ENCODE results near the gene ECHDC3. TPM values are rescaled to one million over a fixed set of nuclear protein-coding genes. Genes with fewer than 3 reads are reported as not detected.

Gene ECHDC3
- total RNA-seq, 1 donor from 2014 or later: 12.5 TPM

- Mint-ChIP-seq H3K36me3 (ENCODE audit: low read depth) (peaks cover 8% of the 10 kb centered on the region), H3K4me3 (no peak overlapping the region), H3K9me3 (no peaks in the 10 kb centered on the region), H3K4me1 (no peaks in the 10 kb centered on the region), H3K27me3 (no peaks in the 10 kb centered on the region), H3K27ac (no peak overlapping the region)
- ChIA-PET POLR2A (no interaction called here), CTCF (no interaction called here)
- ATAC-seq (ENCODE audit: low read depth) (no peak), DNase-seq (no peak)
- no peak for TF ChIP-seq CTCF (IDR thresholded peaks at IDR 0.05)
- intact Hi-C loops (cut with micrococcal nuclease): no loop called here
Observed at GRCh38 chr10:11765141-11765540, 23.0 kb downstream of the ECHDC3 start.

- CTCF ChIA-PET: interaction anchor here (0.7 to 2.3 kb wide), 2 partner anchors 10 to 89 kb away, joined by 5 to 8 read pairs; no protein-coding TSS in a partner anchor
- intact Hi-C loops (cut with micrococcal nuclease): no loop called here
- TF ChIP-seq CTCF (IDR thresholded peaks at IDR 0.05): no peak
- Mint-ChIP-seq H3K27me3 (peaks cover 2% of the 10 kb centered on the region), H3K9me3 (no peaks in the 10 kb centered on the region), H3K27ac (no peak overlapping the region), H3K4me3 (no peak overlapping the region), H3K36me3 (ENCODE audit: low read depth) (no peaks in the 10 kb centered on the region), H3K4me1 (no peaks in the 10 kb centered on the region)
- DNase-seq: no peak
- ATAC-seq (ENCODE audit: low read depth): no peak
- POLR2A ChIA-PET: no interaction called here
Observed at GRCh38 chr10:11772575-11773288, 30.6 kb downstream of the ECHDC3 start.

GRCh38 chr10:11773761-11774441, 31.7 kb downstream of the ECHDC3 start:
- no peaks in the 10 kb centered on the region for H3K36me3 Mint-ChIP-seq (ENCODE audit: low read depth)
- ATAC-seq (ENCODE audit: low read depth) (no peak), DNase-seq (no peak)
- peaks cover under 1% of the 10 kb centered on the region for H3K9me3 Mint-ChIP-seq
- POLR2A ChIA-PET: no interaction called here
- intact Hi-C loops (cut with micrococcal nuclease): no loop called here
- CTCF ChIA-PET: interaction anchor here (2.3 kb wide), 1 partner anchor 9 kb away, joined by 8 read pairs; no protein-coding TSS in a partner anchor
- no peak overlapping the region for H3K4me3 Mint-ChIP-seq
- H3K27ac Mint-ChIP-seq: no peak overlapping the region
- no peak for TF ChIP-seq CTCF (IDR thresholded peaks at IDR 0.05)
- no peaks in the 10 kb centered on the region for H3K4me1 Mint-ChIP-seq
- H3K27me3 Mint-ChIP-seq: peaks cover 2% of the 10 kb centered on the region

GRCh38 chr10:11775412-11775811, 33.2 kb downstream of the ECHDC3 start:
- ChIA-PET CTCF (no interaction called here), POLR2A (no interaction called here)
- no peak for ATAC-seq (ENCODE audit: low read depth)
- H3K4me1 Mint-ChIP-seq: no peaks in the 10 kb centered on the region
- no peak for DNase-seq
- TF ChIP-seq CTCF (IDR thresholded peaks at IDR 0.05): no peak
- peaks cover 3% of the 10 kb centered on the region for H3K9me3 Mint-ChIP-seq
- no peak overlapping the region for H3K27ac Mint-ChIP-seq
- intact Hi-C loops (cut with micrococcal nuclease): no loop called here
- H3K4me3 Mint-ChIP-seq: no peak overlapping the region
- H3K36me3 Mint-ChIP-seq (ENCODE audit: low read depth): no peaks in the 10 kb centered on the region
- peaks cover 2% of the 10 kb centered on the region for H3K27me3 Mint-ChIP-seq

- H3K27ac Mint-ChIP-seq: no peak overlapping the region
- ATAC-seq (ENCODE audit: low read depth) (no peak), DNase-seq (no peak)
- POLR2A ChIA-PET: no interaction called here
- H3K9me3 Mint-ChIP-seq: peaks cover 3% of the 10 kb centered on the region
- H3K36me3 Mint-ChIP-seq (ENCODE audit: low read depth): no peaks in the 10 kb centered on the region
- no peak overlapping the region for H3K4me3 Mint-ChIP-seq
- CTCF ChIA-PET: no interaction called here
- H3K27me3 Mint-ChIP-seq: no peaks in the 10 kb centered on the region
- TF ChIP-seq CTCF (IDR thresholded peaks at IDR 0.05): no peak
- H3K4me1 Mint-ChIP-seq: no peaks in the 10 kb centered on the region
- intact Hi-C loops (cut with micrococcal nuclease): no loop called here
Observed at GRCh38 chr10:11776080-11776479, 33.9 kb downstream of the ECHDC3 start.
